H1 (cell line): ENCODE results near the gene NFKBIL1. TPM values are rescaled to one million over a fixed set of nuclear protein-coding genes. Genes with fewer than 3 reads are reported as not detected.

Experiments used
- CTCF ChIA-PET: fragments of 300-600 bp; sonication (Branson Sonifier 250); formaldehyde crosslinking; loops from one replicate; lab custom pipeline; 2021; ENCODE audit not compliant: partially characterized antibody; lab: Charles Lee
- POLR2A ChIA-PET: fragments of 300-600 bp; sonication (Branson Sonifier 250); formaldehyde crosslinking; loops from one replicate; lab custom pipeline; 2021; ENCODE audit warnings: inconsistent platforms; ENCODE audit not compliant: partially characterized antibody; lab: Charles Lee
- DNase-seq, 2 experiments: peaks; one replicate each; pipeline versions ENCODE4 v3.0.0 to v3.0.0-alpha.2; 2010 to 2022; ENCODE audit warnings: low spot score in 2 of 2, low read depth in 1 of 2, mixed read lengths in 1 of 2
- FAIRE-seq: peaks from 2 replicates; lab custom pipeline; 2011; peaks lifted over from hg19 to GRCh38; lab: Jason Lieb, UNC
- H2AFZ ChIP-seq: 2 replicates; pipeline ENCODE4 v1.8.1; 2012; ENCODE audit warnings: low read length, inconsistent platforms
- H2AK5ac ChIP-seq: 2 replicates; pipeline ENCODE4 v1.6.1; 2013; ENCODE audit warnings: low read depth, low read length
- H2BK120ac ChIP-seq: replicated peaks from 2 replicates; pipeline ENCODE3; 2013; ENCODE audit warnings: low read depth, low read length, inconsistent platforms
- H2BK12ac ChIP-seq: 2 replicates; pipeline ENCODE4 v1.6.1; 2013; ENCODE audit warnings: low read depth, low read length
- H2BK15ac ChIP-seq: 2 replicates; pipeline ENCODE4 v1.6.1; 2013; ENCODE audit warnings: low read length
- H2BK20ac ChIP-seq: 2 replicates; pipeline ENCODE4 v1.6.1; 2013; ENCODE audit warnings: low read length
- H2BK5ac ChIP-seq: 2 replicates; pipeline ENCODE4 v1.6.1; 2013; ENCODE audit warnings: low read depth, low read length
- H3K14ac ChIP-seq: 2 replicates; pipeline ENCODE4 v1.6.1; 2013; ENCODE audit warnings: inconsistent platforms; ENCODE audit not compliant: insufficient read length
- H3K18ac ChIP-seq: 2 replicates; pipeline ENCODE4 v1.6.1; 2013; ENCODE audit warnings: low read length; ENCODE audit errors: extremely low read depth
- H3K23ac ChIP-seq: 2 replicates; pipeline ENCODE4 v1.6.1; 2013; ENCODE audit warnings: inconsistent platforms; ENCODE audit not compliant: insufficient read length
- H3K23me2 ChIP-seq: 2 replicates; pipeline ENCODE4 v1.6.1; 2013; ENCODE audit warnings: low read depth, low read length
- H3K27ac ChIP-seq: 2 replicates; pipeline ENCODE4 v1.6.1; 2011; ENCODE audit warnings: low read depth, low read length, inconsistent platforms
- H3K27me3 ChIP-seq, 4 experiments: replicated peaks in 1 of 4; 1 replicate in 1 of 4; 2 replicates in 3 of 4; pipeline versions ENCODE4 v1.6.1 to v1.8.1; 2011 to 2013; ENCODE audit warnings: low read length in 3 of 4, mild to moderate bottlenecking in 3 of 4, inconsistent platforms in 2 of 4, mixed read lengths in 2 of 4, moderate library complexity in 1 of 4; ENCODE audit not compliant: control insufficient read depth in 3 of 4, insufficient read depth in 3 of 4; ENCODE audit errors: extremely low read depth in 1 of 4
- H3K36me3 ChIP-seq, 4 experiments: 2 replicates each; pipeline versions ENCODE4 v1.6.1 to v1.8.1; 2011 to 2013; ENCODE audit warnings: mild to moderate bottlenecking in 4 of 4, low read length in 3 of 4, moderate library complexity in 2 of 4, control low read depth in 1 of 4, inconsistent platforms in 1 of 4; ENCODE audit not compliant: insufficient read depth in 4 of 4, control insufficient read depth in 2 of 4
- H3K4ac ChIP-seq: replicated peaks from 2 replicates; pipeline ENCODE3; 2013; ENCODE audit warnings: low read length, low read depth, mixed read lengths, inconsistent platforms; ENCODE audit not compliant: insufficient read length
- H3K4me1 ChIP-seq, 4 experiments: replicated peaks in 1 of 4; 1 replicate in 1 of 4; 2 replicates in 3 of 4; pipeline versions ENCODE4 v1.6.1 to v1.8.1; 2011 to 2013; ENCODE audit warnings: low read length in 3 of 4, inconsistent platforms in 2 of 4, mixed read lengths in 1 of 4; ENCODE audit not compliant: insufficient read depth in 4 of 4, control insufficient read depth in 3 of 4
- H3K4me2 ChIP-seq, 2 experiments: 2 replicates each; pipeline versions ENCODE4 v1.6.1 to v1.8.1; 2011 to 2013; ENCODE audit warnings: low read depth in 2 of 2, low read length in 2 of 2, control low read depth in 1 of 2, inconsistent platforms in 1 of 2, mild to moderate bottlenecking in 1 of 2; ENCODE audit not compliant: insufficient read depth in 1 of 2
- H3K4me3 ChIP-seq, 4 experiments: fragments of 200-600, 300-600 bp in 1 of 4; sonication (generic), shearing (Covaris generic), sonication (Bioruptor Twin) in 1 of 4; 2 replicates each; pipeline versions ENCODE4 v1.5.1 to v1.8.1; 2011 to 2016; ENCODE audit warnings: low read length in 4 of 4, low read depth in 3 of 4, control low read depth in 2 of 4, inconsistent platforms in 2 of 4, mild to moderate bottlenecking in 2 of 4, mixed read lengths in 1 of 4, moderate library complexity in 1 of 4; ENCODE audit not compliant: insufficient read depth in 2 of 4; ENCODE audit errors: extremely low read depth in 1 of 4
- H3K56ac ChIP-seq: replicated peaks from 2 replicates; pipeline ENCODE3; 2013; ENCODE audit warnings: low read depth, mild to moderate bottlenecking, mixed read lengths, low read length, inconsistent platforms; ENCODE audit not compliant: insufficient read length
- H3K79me1 ChIP-seq: 2 replicates; pipeline ENCODE4 v1.6.1; 2013; ENCODE audit warnings: low read depth, low read length, control low read depth
- H3K79me2 ChIP-seq, 2 experiments: 2 replicates each; pipeline versions ENCODE4 v1.6.1 to v1.8.1; 2012 to 2013; ENCODE audit warnings: low read length in 2 of 2, mild to moderate bottlenecking in 2 of 2, inconsistent platforms in 1 of 2; ENCODE audit not compliant: insufficient read depth in 2 of 2, control insufficient read depth in 1 of 2
- H3K9ac ChIP-seq, 4 experiments: replicated peaks in 1 of 4; 1 replicate in 1 of 4; 2 replicates in 3 of 4; pipeline versions ENCODE4 v1.6.1 to v1.8.1; 2011 to 2013; ENCODE audit warnings: low read depth in 3 of 4, low read length in 3 of 4, control low read depth in 2 of 4, mild to moderate bottlenecking in 2 of 4, moderate library complexity in 2 of 4, inconsistent platforms in 1 of 4; ENCODE audit errors: extremely low read depth in 1 of 4
- H3K9me3 ChIP-seq, 2 experiments: 2 replicates each; pipeline versions ENCODE4 v1.6.1 to v1.8.1; 2012 to 2013; ENCODE audit warnings: mild to moderate bottlenecking in 2 of 2, moderate library complexity in 2 of 2, control low read depth in 1 of 2, inconsistent platforms in 1 of 2, low read depth in 1 of 2, low read length in 1 of 2, mixed read lengths in 1 of 2; ENCODE audit not compliant: insufficient read depth in 2 of 2
- H4K20me1 ChIP-seq, 2 experiments: replicated peaks in 1 of 2; 2 replicates each; pipeline versions ENCODE3 to v1.8.1; 2011 to 2013; ENCODE audit warnings: inconsistent platforms in 2 of 2, low read length in 2 of 2, mild to moderate bottlenecking in 1 of 2; ENCODE audit not compliant: insufficient read depth in 2 of 2, control insufficient read depth in 1 of 2
- H4K5ac ChIP-seq: 2 replicates; pipeline ENCODE4 v1.6.1; 2013; ENCODE audit warnings: low read length, low read depth, mixed read lengths, inconsistent platforms; ENCODE audit not compliant: insufficient read length
- H4K8ac ChIP-seq: 2 replicates; pipeline ENCODE4 v1.8.0; 2013; ENCODE audit warnings: mild to moderate bottlenecking, moderate library complexity, low read length, inconsistent platforms; ENCODE audit not compliant: insufficient read depth; ENCODE audit errors: extremely low read depth
- H4K91ac ChIP-seq: replicated peaks from 2 replicates; pipeline ENCODE3; 2013; ENCODE audit warnings: low read length, mixed read lengths, inconsistent platforms; ENCODE audit not compliant: insufficient read length
- ASH2L ChIP-seq: fragments of 200-600, 300-600 bp; sonication (generic); IDR thresholded peaks from one replicate; pipeline ENCODE4 v1.7.1; 2017; ENCODE audit warnings: low read length
- CBX5 ChIP-seq: fragments of 300-800, 300-1000 bp; sonication (generic); IDR thresholded peaks from 2 replicates; pipeline ENCODE4 v1.7.1; 2016; ENCODE audit warnings: antibody characterized with exemption, low read length, low read depth
- CTBP2 ChIP-seq: IDR thresholded peaks from 2 replicates; pipeline ENCODE4 v1.7.0; 2011; ENCODE audit warnings: borderline replicate concordance, mild to moderate bottlenecking, moderate library complexity, mixed read lengths, low read length; ENCODE audit not compliant: insufficient read depth, insufficient read length
- GABPA ChIP-seq: IDR thresholded peaks from 2 replicates; pipeline ENCODE4 v1.6.1; 2011; ENCODE audit warnings: mild to moderate bottlenecking, low read length, moderate library complexity, borderline replicate concordance; ENCODE audit not compliant: insufficient read depth
- JUN ChIP-seq: IDR thresholded peaks from 2 replicates; pipeline ENCODE4 v1.6.1; 2011; ENCODE audit warnings: low read depth, mild to moderate bottlenecking, improper control_type of control experiment, low read length
- TBP ChIP-seq: IDR thresholded peaks from 2 replicates; pipeline ENCODE4 v1.6.1; 2011; ENCODE audit warnings: low read depth, low read length, improper control_type of control experiment
- WGBS, 2 experiments: shearing (Covaris generic) in 1 of 2; methylation state at CpG; one replicate each; pipeline versions ENCODE4 v1.1.6 to v1.1.7; 2013 to 2015; ENCODE audit warnings: low lambda C conversion rate in 2 of 2, mixed read lengths in 2 of 2, inconsistent platforms in 1 of 2, low coverage in 1 of 2, missing lambda C conversion rate in 1 of 2; ENCODE audit not compliant: insufficient replicate concordance in 2 of 2, insufficient coverage in 1 of 2, insufficient read length in 1 of 2; ENCODE audit errors: extremely low coverage in 1 of 2, missing lambda C conversion rate in 1 of 2; 5-methylcytosine and 5-hydroxymethylcytosine counted together
- polyA plus RNA-seq, 7 experiments: library from polyadenylated mRNA; depleted of rRNA in 3 of 7; stranded (reverse) in 5 of 7; unstranded in 2 of 7; fragments of >200 nt in 5 of 7; fragments of 200-250 nt in 2 of 7; gene quantifications; 1 replicate in 5 of 7; 2 replicates in 1 of 7; 4 replicates in 1 of 7; pipeline versions ENCODE4 v1.2.1 to v1.2.3, GENCODE V29; 2011 to 2013; ENCODE audit warnings: missing spikeins in 2 of 7, mixed read lengths in 2 of 7
- total RNA-seq: library from RNA; stranded (reverse); fragmentation: NEBNext Ultra II Directional; extraction: Animal tissue kit (Norgen Biotek cat#: 25700); gene quantifications from 2 replicates; pipeline ENCODE4 v1.2.1, GENCODE V29; 2021

NFKBIL1 gene
- total and polyA plus RNA-seq, 2 of the 8 experiments (the other 6 are each of a cell fraction or from before 2014, with no cell fraction given) = 7.5 to 11.2 TPM

GRCh38 chr6:31525932-31526591 lies 21.3 kb upstream of the NFKBIL1 start:
- Histone ChIP-seq H3K9ac (no peak overlapping the region), H4K8ac (no peak overlapping the region), H2AFZ (no peak overlapping the region), H3K4me2 (no peak overlapping the region), H4K5ac (no peak overlapping the region), H3K4me3 (no peak overlapping the region), H3K18ac (no peak overlapping the region), H3K14ac (no peak overlapping the region), H2BK5ac (no peak overlapping the region), H3K36me3 (peaks cover 9 to 19% (median 11%) of the 10 kb centered on the region in 4 experiments), H2BK120ac (no peak overlapping the region), H3K4me1 (peaks cover 0 to 5% (median 3%) of the 10 kb centered on the region in 4 experiments; a peak in 3 of 7 replicates), H2BK20ac (no peak overlapping the region), H2BK15ac (no peak overlapping the region), H4K91ac (no peak overlapping the region), H3K79me2 (no peaks in the 10 kb centered on the region), H2BK12ac (no peak overlapping the region), H3K9me3 (no peaks in the 10 kb centered on the region), H3K4ac (no peak overlapping the region), H3K27ac (no peak overlapping the region; the same call in 1 of the 2 replicates), H3K23me2 (no peaks in the 10 kb centered on the region), H3K27me3 (no peaks in the 10 kb centered on the region), H3K79me1 (no peaks in the 10 kb centered on the region), H3K23ac (no peak overlapping the region), H4K20me1 (peaks cover 8 to 15% of the 10 kb centered on the region in 2 experiments), H3K56ac (no peak overlapping the region), H2AK5ac (no peak overlapping the region)
- FAIRE-seq (no peak), DNase-seq (no peak)
- WGBS, 2 experiments = 98% methylated on average over 4 of the region's 4 CpGs; no CpG with 5 or more reads in 1 of the 2 experiments
- TF ChIP-seq ASH2L (no peak), TBP (no peak), CBX5 (no peak), JUN (no peak), CTBP2 (no peak), GABPA (no peak)
- CTCF ChIA-PET = interaction anchor here (0.6 to 1.6 kb wide), 3 partner anchors 32 to 71 kb away, joined by 3 to 5 read pairs (median 3); no protein-coding TSS in a partner anchor
- POLR2A ChIA-PET = interaction anchor here (0.6 to 18.4 kb wide), 6 partner anchors 13 to 620 kb away, joined by 3 to 428 read pairs (median 4); partner anchors contain the start of genes ATP6V1G2, DDX39B and NFKBIL1
